ENCODE measurements around the gene SARS2.

SARS2 gene

DNA sequence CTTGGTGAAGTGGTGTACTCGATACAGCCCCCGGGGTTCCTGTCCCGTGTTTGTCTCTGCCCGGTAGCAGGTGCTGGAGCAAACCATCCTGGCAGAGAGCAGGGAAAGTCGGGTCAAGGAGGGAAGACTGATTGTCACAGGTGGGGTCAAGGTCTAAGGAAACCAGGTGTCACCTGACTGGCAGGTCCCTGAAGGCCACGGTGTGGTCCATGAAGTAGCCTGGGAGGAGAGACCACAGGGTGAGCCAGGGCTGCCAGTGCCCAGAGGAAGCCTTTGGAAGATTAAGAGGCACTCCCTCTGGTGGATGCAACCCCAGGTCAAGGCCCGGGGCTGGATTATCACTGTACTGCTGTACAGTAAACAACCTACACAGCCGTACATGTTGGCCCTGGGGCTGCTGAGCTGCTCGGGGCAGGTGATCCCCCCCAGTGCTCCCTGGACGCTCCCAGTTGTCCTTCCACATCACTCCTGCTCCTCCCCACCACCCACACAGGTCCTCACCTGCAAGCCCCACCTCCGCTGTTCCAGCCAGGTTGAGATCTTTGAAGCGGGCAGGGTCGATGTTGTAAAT is 12.6 kb downstream of the SARS2 start:
- no peak for DNase-seq (ENCODE audit: low spot score)

DNA sequence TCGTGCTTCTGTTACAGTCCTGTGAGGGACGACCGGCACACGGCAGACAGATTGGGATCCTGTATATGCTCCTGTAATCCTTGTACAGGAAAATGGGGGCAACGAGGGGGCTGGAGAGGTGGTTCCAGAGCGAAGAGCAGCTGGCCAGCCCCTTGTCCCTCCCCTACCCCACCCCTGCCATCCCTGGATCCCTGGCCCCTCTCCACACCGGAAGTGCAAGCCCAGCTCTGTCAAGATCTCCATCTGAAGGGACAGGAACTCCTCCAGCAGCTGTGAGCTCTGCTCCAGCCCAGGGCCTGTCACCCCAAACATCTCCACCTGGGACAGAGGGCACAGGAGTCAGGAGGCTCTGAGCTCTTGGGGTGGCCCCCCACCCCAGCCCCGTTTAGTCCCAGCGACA is 13.0 kb downstream of the SARS2 start:
- no peak for DNase-seq (ENCODE audit: low spot score)

DNA sequence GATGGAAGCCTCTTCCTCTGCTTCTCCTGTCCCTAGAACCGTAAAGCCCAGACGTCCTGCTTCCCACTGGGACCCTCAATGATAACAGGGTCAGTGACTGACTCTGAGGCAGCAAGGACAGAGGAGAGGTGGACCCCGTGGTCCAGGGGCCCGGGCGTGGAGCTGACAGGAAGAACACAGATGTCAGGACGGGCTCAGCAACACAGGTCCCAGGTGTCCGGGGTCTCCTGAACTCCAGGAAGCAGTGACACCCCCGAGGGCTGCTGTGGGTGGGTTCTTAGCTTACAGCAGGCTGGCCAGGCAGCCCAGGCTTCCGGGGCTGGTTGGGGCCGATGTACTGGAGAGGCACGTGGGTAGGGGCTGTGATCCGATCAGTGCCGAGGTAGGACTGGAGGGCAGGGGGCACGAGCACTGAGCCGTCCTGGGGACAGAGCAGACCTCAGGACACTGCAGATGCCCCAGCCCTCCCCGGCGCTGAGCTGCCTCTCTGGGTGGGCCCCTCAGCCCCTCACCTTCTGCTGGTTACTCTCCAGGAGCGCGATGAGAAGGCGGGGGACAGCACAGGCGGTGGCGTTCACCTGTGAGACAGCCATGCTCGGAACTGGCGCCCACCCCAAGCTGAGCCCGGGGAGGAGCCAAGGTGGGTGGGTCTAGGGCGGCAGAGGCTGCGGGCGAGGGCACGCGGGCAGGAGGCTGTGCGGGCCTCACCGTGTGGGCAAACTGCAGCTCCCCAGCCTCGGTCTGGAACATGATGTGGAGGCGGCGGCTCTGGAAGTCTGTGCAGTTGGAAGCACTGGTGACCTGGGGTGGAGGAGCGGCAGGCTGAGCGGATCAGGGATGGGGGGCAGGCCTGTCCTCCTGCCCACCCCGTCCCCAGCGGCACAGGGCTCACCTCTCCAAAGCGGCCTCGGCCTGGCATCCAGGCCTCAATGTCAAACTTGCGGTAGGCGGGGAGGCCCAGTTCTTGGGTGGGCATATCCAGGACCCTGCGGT is 14.9 kb downstream of the SARS2 start:
- no peak for DNase-seq (ENCODE audit: low spot score)

DNA sequence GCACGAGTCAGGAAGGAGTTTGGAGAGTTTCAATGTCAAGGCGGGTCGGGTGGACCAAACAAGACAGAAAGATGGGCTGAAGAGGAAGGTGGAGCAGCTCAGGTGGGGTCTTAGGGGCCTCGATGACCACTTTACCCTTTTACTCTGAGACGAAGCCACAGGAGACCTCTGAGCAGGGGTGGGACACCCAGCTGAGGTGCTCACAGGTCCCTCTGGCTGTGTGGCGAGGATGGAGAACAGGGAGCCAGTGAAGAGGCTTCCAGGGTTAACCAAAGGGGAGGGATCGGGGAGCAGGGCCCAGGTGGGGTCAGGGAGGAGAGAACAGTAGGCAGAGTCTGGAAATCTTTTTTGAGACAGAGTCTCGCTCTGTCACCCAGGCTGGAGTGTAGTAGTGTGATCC is 16.6 kb downstream of the SARS2 start:
- no peak for DNase-seq (ENCODE audit: low spot score)

DNA sequence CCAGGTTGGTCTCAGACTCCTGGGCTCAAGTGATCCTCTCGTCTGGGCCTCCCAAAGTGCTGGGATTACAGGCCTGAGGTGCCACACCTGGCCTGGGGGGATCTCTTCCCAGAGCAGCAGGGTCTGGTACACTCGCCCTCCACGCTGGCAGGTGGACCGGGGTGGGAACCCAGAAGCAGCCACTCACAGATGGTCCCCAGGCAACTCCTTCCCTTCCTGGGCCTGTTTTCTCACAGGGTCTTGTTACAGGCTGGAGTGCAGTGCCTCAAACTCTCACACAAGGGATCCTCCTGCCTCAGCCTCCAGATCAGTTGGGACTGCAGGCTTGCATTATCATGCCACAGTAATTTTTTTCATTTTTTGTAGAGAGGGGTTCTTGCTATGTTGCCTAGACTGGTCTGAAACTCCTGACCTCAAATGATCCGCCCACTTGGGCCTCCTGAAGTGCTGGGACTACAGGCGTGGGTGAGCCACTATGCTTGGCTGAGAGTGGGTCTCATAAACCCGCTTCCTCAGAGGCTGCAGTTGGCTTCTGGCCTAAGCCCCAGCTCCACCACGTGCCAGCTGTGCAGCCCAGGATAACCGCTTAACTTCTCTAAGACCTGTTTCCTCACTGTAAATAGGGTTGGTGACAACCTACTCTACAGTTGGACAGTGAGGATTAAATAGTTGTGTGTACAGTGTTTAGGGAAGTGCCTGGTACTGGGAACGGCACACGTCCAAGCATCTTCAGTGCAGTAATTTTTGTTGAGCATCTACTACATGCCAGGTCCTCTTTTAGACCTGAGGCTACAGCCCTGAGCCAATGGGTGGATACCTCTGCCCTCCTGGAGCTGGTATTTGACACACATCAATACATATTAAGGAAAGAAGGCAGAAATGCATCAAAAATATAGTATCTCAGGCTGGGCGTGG is 17.7 kb downstream of the SARS2 start:
- no peak for DNase-seq (ENCODE audit: low spot score)

DNA sequence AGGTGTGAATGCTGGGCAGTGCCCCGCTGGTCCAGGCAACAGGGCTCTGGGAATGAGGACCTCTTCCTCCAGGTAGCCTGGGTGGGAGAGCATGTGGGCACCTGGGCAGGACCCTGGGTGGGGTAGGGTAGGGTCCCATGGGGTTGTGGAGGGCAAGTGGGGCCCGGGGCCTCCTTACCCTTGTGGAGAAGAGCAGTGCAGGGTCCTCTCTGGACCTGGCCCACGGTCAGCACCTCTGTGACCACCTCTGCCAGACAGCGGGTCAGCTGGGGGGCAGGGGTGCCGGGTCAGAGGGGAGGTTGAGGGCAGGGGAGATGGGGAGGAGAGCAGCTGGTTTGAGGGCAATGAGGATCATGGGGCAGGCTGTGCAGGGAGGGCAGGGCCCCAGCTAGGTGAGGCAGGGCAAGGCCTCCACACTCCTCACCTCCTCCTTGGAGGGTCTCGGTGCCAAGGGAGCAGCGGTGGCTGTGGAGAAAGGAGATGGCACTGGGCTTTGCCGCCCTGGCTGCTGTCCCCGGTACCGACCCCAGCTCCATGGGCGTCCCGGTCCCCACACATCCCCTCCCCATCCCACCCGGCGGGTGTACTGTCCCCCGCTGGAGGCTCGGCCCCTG is 19.1 kb downstream of the SARS2 start:
- no peak for DNase-seq (ENCODE audit: low spot score)

DNA sequence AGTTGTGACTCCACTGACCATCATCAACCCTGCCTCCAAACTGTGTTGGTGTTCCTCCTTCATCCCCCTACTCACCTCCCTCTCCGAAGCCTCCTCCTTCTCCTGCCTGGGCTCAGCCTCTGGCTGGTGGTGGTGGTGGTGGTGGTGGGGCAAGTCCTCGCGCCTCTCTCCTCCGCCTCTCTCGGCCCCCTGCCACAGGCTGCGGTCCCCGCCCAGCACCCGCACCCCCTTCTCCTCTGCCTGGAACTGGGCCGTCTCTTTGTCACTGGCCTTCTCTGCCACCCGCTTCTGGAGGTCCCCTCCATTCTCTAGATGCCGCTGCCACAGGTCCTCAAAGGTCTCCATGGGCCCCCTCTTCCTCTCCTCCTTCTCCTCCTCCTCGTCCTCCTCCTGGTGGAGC is 20.1 kb downstream of the SARS2 start:
- no peak for DNase-seq (ENCODE audit: low spot score)

DNA sequence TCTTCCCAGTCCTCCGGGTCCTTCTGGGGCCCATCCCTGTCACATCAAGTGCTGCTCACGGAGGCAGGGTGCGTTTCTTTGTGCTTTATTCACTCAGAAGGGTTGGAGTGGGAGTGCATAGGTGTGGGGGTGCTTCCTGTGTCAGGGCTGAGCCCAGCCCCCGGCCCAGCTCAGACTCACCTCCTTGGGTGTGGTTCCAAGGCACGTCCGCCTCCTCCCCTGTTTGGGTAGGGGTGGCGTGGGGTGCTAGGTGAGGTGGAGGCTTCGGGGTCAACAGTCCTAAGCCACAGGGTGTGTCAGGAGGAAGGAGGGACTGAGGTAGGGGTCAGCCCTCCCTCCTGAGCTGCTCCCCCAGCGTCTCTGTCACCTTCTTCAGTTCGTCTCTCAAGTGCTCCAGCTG is 21.7 kb downstream of the SARS2 start:
- DNase-seq (ENCODE audit: low spot score), result no peak

DNA sequence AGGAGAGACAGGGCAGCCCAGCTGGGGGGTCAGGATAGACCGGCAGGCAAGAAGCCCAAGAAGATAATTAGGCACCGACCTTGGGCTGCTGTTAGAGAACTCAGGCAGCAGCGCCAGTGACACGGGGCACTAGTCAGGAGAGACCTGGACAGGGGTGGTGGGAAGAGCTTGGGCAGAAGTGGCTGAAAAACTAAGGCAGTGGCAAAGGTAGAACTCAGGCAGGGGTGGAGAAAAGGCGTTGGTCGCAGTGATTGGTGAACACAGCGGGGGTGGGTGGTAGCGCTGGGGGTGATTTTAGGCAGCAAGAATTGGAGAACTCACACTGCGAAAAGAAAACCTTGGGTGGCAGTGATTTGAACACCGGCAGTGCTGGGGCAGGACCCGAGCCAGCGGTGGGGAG is 22.9 kb downstream of the SARS2 start:
- DNase-seq (ENCODE audit: low spot score), result no peak

DNA sequence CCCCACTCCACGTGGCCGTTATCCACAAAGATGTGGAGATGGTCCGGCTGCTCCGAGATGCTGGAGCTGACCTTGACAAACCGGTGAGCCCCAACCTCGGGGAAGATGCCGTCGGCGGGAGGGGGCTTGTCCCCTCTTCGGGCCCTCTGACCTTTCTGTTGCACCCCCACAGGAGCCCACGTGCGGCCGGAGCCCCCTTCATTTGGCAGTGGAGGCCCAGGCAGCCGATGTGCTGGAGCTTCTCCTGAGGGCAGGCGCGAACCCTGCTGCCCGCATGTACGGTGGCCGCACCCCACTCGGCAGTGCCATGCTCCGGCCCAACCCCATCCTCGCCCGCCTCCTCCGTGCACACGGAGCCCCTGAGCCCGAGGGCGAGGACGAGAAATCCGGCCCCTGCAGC is 23.3 kb downstream of the SARS2 start:
- no peak for DNase-seq (ENCODE audit: low spot score)

DNA sequence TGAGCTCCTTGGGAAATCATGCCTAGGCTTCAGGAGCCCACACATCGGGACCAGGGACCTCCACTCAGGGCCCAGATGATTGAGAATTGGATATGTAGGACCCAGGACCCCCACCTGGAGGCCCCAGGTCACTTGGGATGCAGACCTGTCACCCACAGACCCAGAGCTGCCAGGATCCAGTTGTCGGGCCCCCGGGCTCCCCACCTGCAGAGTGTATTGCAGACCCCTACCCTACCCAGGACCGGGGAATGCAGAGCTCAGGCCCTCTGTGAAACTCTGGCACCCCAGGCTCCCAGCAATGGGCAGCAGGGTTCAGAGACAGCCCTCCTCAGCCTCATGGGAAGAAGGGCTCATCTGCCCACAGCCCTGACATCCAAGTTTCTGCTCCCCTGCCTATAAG is 24.9 kb downstream of the SARS2 start:
- no peak for DNase-seq (ENCODE audit: low spot score)

DNA sequence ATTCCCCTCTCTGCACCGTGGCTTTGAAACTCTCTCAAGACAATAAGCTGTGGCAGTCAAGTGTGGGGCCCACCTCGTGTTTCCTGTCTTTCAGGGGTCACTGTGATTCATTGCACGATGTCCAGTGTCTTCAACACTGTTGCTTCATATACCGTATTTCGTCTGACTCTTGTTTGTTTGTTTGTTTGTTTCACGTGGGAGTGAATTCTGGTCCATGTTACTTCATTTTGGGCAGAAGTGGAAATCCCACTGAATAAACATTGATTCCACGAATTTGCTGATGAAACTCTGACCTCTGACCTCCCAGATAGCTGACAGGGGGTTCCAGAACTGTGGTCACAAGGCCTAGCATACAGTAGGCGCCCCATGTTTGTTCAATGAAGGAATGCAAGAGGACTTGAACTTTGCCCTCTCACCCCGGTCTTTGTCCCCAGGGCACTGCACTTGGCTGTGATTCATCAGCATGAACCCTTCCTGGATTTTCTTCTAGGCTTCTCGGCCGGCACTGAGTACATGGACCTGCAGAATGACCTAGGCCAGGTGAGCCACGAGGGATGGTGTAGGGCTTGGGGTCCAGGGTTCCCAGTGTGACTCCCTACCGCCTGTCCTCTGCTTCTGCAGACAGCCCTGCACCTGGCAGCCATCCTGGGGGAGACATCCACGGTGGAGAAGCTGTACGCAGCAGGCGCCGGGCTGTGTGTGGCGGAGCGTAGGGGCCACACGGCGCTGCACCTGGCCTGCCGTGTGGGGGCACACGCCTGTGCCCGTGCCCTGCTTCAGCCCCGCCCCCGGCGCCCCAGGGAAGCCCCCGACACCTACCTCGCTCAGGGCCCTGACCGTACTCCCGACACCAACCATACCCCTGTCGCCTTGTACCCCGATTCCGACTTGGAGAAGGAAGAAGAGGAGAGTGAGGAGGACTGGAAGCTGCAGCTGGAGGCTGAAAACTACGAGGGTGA is 25.7 kb downstream of the SARS2 start:
- DNase-seq (ENCODE audit: low spot score), result no peak

DNA sequence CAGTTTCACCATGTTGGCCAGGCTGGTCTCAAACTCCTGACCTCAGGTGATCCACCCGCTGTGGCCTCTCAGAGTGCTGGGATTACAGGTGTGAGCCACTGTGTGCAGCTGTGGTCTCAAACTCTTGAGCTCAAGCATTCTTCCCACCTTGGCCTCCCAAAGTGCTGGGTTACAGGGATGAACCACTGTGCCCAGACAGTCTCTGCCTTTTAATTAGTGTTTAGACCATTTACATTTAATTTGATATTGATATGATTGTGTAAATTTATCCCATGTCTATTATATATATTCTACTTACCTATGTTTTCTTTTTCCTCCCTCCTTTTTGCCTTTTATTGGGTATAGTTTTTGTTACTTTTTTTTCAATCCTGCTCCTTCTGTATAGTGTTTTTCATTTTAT is 28.9 kb downstream of the SARS2 start:
- no peak for DNase-seq (ENCODE audit: low spot score)

DNA sequence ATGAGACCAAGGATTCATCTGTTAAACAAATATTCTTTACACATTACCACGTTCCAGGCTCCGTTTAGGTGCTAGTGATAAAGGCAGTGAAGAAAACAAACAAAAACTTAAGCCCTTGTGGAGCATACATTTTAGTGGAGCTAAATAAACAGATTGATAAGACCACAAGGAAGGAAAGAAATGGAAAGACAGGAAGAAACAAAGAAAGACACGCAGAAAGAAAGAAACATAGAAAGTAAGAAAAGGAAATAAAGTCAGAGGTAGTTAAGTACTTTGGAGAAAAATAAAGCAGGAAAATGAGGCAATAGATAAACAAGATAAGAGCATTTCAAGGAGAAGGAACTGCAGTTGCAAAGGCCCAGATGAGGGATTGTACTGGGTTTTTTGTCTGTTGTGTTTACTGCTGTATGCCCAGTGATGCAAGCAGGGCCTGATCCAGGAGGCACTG is 29.8 kb downstream of the SARS2 start:
- no peak for DNase-seq (ENCODE audit: low spot score)

DNA sequence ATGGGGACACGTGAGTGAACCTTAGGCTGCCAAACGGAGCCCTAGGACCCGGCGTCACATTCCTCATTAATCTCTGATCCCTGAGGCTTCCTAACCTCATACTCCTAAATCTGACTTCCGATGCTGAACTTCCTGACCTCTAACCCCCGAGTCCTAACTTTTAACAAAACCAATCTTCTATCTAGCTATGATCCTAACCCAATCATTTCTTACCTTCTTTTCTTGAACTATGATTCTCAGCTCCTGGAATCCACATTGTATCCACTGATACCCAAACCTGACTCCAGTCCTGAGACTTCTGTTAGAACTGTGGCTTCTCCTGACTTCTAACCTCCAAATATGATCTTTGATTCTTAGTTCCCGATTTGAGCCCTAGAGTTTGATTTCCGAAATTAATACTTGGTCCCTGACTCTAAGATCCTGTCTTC is 30.3 kb downstream of the SARS2 start:
- no peak for DNase-seq (ENCODE audit: low spot score)

DNA sequence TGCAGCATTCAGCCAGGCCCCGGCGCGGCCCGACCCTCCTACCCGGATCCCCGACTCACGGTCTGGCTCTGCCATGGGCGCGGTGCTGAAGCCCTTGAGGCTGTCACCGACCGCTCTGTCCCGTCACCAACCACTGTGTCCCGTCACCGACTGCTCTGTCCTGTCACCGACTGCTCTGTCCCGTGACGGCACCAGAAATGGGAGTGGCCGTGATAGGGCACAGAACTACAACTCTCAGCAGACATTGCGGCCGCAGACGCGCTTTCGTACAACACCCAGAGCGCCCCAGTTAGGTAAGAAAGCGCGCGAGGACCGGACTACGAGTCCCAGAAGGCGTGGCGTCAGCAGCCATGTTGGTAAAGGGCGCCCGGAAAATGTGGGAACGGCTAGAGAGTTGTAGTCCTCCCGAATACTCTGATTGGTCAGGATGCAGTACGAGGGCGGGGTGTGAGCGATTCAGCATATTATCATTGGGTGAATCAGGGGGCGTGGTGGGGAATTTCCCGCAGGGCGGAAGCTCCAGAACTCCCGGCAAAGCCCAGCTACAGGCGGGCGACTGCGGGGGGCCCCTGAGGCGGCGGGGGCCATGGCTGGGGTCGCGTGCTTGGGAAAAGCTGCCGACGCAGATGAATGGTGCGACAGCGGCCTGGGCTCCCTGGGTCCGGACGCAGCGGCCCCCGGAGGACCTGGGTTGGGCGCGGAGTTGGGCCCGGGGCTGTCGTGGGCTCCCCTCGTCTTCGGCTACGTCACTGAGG is 30.9 kb downstream of the SARS2 start, which contains the start of the genes NFKBIB and SIRT2:
NFKBIB (plus strand) TSS at position 523 of the 755 bp plus-strand sequence; CDS start at position 587, 64 bp downstream.
SIRT2 (minus strand) TSS at position 172 of the 755 bp plus-strand sequence; CDS start at position 75, 97 bp downstream.
- peak; percentile 98 for DNase-seq (ENCODE audit: low spot score)

DNA sequence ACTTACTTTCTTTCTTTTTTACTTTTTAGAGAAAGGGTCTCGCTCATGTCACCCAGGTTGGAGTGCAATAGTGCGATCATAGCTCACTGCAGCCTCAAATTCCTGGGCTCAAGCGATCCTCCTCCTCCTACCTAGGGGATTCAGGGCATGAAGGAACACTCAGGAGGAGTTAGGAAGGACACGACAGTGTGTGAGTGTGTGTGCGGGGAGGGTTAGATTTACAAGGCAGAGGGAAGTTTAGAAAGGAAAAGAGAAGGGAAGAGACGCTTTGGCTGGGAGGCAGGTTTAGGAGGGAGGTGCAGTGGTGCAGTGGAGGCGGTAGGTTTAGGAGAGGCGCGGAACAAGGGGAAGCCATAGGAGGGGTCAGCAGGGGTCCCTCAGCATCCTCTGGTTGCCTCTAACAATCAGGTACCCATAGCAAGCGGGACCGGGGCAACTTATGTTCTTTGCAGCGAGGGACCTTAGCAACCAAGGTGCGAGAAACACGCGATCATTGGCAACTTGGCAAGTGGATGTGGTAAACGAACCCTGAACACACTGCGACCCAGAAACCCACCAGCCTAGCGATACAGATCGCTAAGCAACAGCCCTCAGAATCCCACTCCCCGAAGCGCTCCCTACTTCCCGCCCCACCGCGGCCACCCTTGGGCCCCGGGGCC is 31.6 kb downstream of the SARS2 start:
- DNase-seq (ENCODE audit: low spot score), result no peak

DNA sequence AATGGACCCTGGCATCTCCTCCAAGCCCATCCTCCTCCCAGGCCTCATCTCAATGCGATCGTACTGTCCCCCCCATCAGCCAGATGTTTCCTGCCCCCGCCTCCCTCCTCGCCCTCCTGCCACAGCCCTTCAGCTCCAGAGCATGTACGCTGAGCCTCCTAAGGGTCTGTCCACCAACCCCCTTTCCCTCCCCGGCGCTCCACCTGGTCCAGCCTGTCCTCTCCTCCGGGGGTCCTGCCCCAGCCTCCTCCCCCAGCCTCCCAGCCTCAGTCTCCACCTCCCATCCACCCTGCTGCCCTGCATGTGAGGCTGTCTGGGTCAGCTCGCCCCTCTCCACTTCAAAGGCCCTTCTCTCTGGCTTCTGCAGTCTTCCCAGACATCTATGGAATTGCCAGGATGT is 35.6 kb downstream of the SARS2 start:
- DNase-seq (ENCODE audit: low spot score), result no peak

DNA sequence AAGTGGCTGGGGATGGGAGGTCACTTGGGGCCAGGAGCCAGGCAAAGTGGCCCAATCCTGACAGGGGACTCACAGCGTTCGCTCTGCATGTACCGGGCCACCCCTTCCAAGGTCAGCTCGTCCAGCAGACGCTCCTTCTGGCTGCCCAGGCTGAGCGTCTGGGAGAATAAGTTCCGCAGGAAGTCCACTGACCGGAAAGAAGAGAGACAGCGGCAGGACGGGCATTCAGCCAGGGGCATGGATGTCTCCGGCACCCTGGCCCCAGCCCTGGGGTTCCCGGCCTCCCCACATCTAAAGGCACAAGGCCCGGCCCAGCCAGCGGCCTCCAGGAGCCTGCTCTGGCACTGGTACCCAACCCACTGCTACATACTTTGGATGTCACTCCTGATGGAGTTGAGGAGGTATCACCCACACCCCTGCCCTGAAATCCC is 37.2 kb downstream of the SARS2 start:
- no peak for DNase-seq (ENCODE audit: low spot score)
